GM23338 (cell line): ENCODE measurements around the gene PHF21A. TPM values are rescaled to one million over a fixed set of nuclear protein-coding genes. Genes with fewer than 3 reads are reported as not detected.

Source experiments
- ATAC-seq: fragments of 200-7000 bp; cut with Tn5 transposase; 3 replicates; pipeline ENCODE4 v1.9.1; 2020
- DNase-seq: peaks from one replicate; pipeline ENCODE4 v3.0.0-alpha.2; 2015; ENCODE audit warnings: low spot score
- H2AFZ ChIP-seq: fragments of 200-600 bp; sonication (generic); 2 replicates; pipeline ENCODE4 v1.8.0; 2016; ENCODE audit warnings: antibody characterized with exemption, mild to moderate bottlenecking, moderate library complexity
- H3F3A ChIP-seq: fragments of 200-600 bp; sonication (generic); replicated peaks from 2 replicates; pipeline ENCODE4 v1.8.0; 2017; ENCODE audit warnings: antibody characterized with exemption, mixed run types, low read depth
- H3K27ac ChIP-seq: fragments of 200-600 bp; sonication (generic); 2 replicates; pipeline ENCODE4 v1.6.1; 2016; ENCODE audit warnings: low read depth
- H3K27me3 ChIP-seq: fragments of 200-600 bp; sonication (generic); 2 replicates; pipeline ENCODE4 v1.8.0; 2016; ENCODE audit warnings: mild to moderate bottlenecking, mixed run types, moderate library complexity; ENCODE audit not compliant: insufficient read depth
- H3K36me3 ChIP-seq: fragments of 200-600 bp; sonication (generic); 2 replicates; pipeline ENCODE4 v1.8.0; 2016; ENCODE audit warnings: mild to moderate bottlenecking; ENCODE audit not compliant: insufficient read depth
- H3K4me1 ChIP-seq: fragments of 200-600 bp; sonication (generic); 2 replicates; pipeline ENCODE4 v1.8.0; 2016; ENCODE audit warnings: mild to moderate bottlenecking, moderate library complexity; ENCODE audit not compliant: insufficient read depth
- H3K4me2 ChIP-seq: fragments of 200-600 bp; sonication (generic); 2 replicates; pipeline ENCODE4 v1.7.1; 2017; ENCODE audit warnings: mixed run types
- H3K4me3 ChIP-seq: fragments of 200-600 bp; sonication (generic); 2 replicates; pipeline ENCODE4 v1.6.1; 2016; ENCODE audit warnings: mixed run types
- H3K79me2 ChIP-seq: fragments of 200-600 bp; sonication (generic); replicated peaks from 2 replicates; pipeline ENCODE4 v1.8.0; 2017; ENCODE audit warnings: mild to moderate bottlenecking; ENCODE audit not compliant: insufficient read depth
- H3K9me2 ChIP-seq: fragments of 200-600 bp; sonication (generic); 2 replicates; pipeline ENCODE4 v1.8.0; 2017; ENCODE audit not compliant: insufficient read depth
- H4K20me1 ChIP-seq: fragments of 200-600 bp; sonication (generic); replicated peaks from 2 replicates; pipeline ENCODE4 v1.8.0; 2017; ENCODE audit warnings: mild to moderate bottlenecking; ENCODE audit not compliant: insufficient read depth
- H3K27ac Mint-ChIP-seq: 2 replicates; pipeline ENCODE4 v1.8.0; 2020; ENCODE audit warnings: inconsistent platforms, mild to moderate bottlenecking, moderate library complexity, mixed read lengths
- H3K27me3 Mint-ChIP-seq: 3 replicates; pipeline ENCODE4 v1.8.0; 2022; ENCODE audit warnings: low read depth, mild to moderate bottlenecking, moderate library complexity, mixed read lengths, inconsistent platforms; ENCODE audit not compliant: insufficient read depth, poor library complexity
- H3K36me3 Mint-ChIP-seq: 3 replicates; pipeline ENCODE4 v1.8.0; 2021; ENCODE audit warnings: low read depth, mild to moderate bottlenecking, inconsistent platforms, moderate library complexity, mixed read lengths
- H3K4me1 Mint-ChIP-seq: 3 replicates; pipeline ENCODE4 v1.8.0; 2020; ENCODE audit warnings: mild to moderate bottlenecking, inconsistent platforms, mixed read lengths
- H3K4me3 Mint-ChIP-seq: 3 replicates; pipeline ENCODE4 v1.8.0; 2021; ENCODE audit warnings: moderate library complexity, mild to moderate bottlenecking, inconsistent platforms, mixed read lengths
- H3K9me3 Mint-ChIP-seq: 3 replicates; pipeline ENCODE4 v1.8.0; 2020; ENCODE audit warnings: moderate library complexity, mild to moderate bottlenecking, inconsistent platforms, mixed read lengths
- CTCF ChIP-seq, 2 experiments: fragments of 200-600 bp in 1 of 2; sonication (generic) in 1 of 2; conservative IDR thresholded peaks; 2 replicates each; pipeline versions ENCODE4 v1.5.1 to v1.6.1; 2016 to 2017; ENCODE audit warnings: antibody characterized with exemption in 2 of 2, low read depth in 2 of 2, mild to moderate bottlenecking in 2 of 2, moderate library complexity in 1 of 2
- EZH2 ChIP-seq: fragments of 200-600 bp; sonication (generic); IDR thresholded peaks from one replicate; pipeline ENCODE4 v1.8.0; 2017; ENCODE audit warnings: antibody characterized with exemption, mild to moderate bottlenecking, low read depth; ENCODE audit not compliant: unreplicated experiment
- EZH2phosphoT487 ChIP-seq: fragments of 200-600 bp; sonication (generic); IDR thresholded peaks from one replicate; pipeline ENCODE4 v1.8.1; 2018; ENCODE audit warnings: antibody characterized with exemption; ENCODE audit not compliant: unreplicated experiment
- NANOG ChIP-seq: IDR thresholded peaks from 2 replicates; pipeline ENCODE4 v1.6.1; 2016; ENCODE audit warnings: antibody characterized with exemption, borderline replicate concordance
- POLR2AphosphoS5 ChIP-seq: IDR thresholded peaks from 2 replicates; pipeline ENCODE4 v1.6.1; 2016; ENCODE audit warnings: antibody characterized with exemption, low read depth
- STAT1 ChIP-seq: IDR thresholded peaks from one replicate; pipeline ENCODE4 v1.6.1; 2016; ENCODE audit warnings: antibody characterized with exemption; ENCODE audit not compliant: unreplicated experiment
- ZNF114 ChIP-seq: fragments of 250-450 bp; sonication (Bioruptor Pico); IDR thresholded peaks from 2 replicates; pipeline ENCODE4 v1.5.0; 2020; ENCODE audit warnings: mild to moderate bottlenecking, moderate library complexity
- ZNF331 ChIP-seq: fragments of 250-450 bp; sonication (Bioruptor Pico); IDR thresholded peaks from 2 replicates; pipeline ENCODE4 v1.5.0; 2020; ENCODE audit warnings: low read depth, mild to moderate bottlenecking, moderate library complexity
- polyA plus RNA-seq: library from polyadenylated mRNA; unstranded; fragments of >200 nt; fragmentation: Nextera tagmentation; extraction: Ambion mirVana; gene quantifications from 2 replicates; pipeline ENCODE4 v1.2.1, GENCODE V29; 2016
- total RNA-seq: library from RNA; depleted of rRNA; stranded (reverse); fragments of >200 nt; shearing (Covaris generic); gene quantifications from 2 replicates; pipeline ENCODE4 v1.2.3, GENCODE V29; 2014
- TF ChIP-seq, protein P1 (sequence below): fragments of 250-450 bp; sonication (Bioruptor Pico); IDR thresholded peaks from 2 replicates; pipeline ENCODE4 v1.5.0; 2020; ENCODE audit warnings: mild to moderate bottlenecking, moderate library complexity
- TF ChIP-seq, protein P2 (sequence below): IDR thresholded peaks from 2 replicates; pipeline ENCODE4 v1.6.1; 2016; ENCODE audit warnings: antibody characterized with exemption
- TF ChIP-seq, protein P3 (sequence below): IDR thresholded peaks from one replicate; pipeline ENCODE4 v1.6.1; 2018; ENCODE audit warnings: antibody characterized with exemption; ENCODE audit not compliant: unreplicated experiment

The PHF21A gene
- total and polyA plus RNA-seq, 2 experiments from 2014 or later, result 21.7 to 23.6 TPM

GRCh38 chr11:46118702-46119351 is 2.4 kb downstream of the PHF21A start:
- Histone ChIP-seq H3K4me1 (peaks cover 18% of the 10 kb centered on the region), H4K20me1 (no peaks in the 10 kb centered on the region), H3K27me3 (no peaks in the 10 kb centered on the region), H3K4me2 (peak overlapping the region; percentile 79), H3K27ac (peak overlapping the region; percentile 33), H3F3A (0 out of 2 replicates have a peak, but pooled peaks cover 3% of the 10 kb centered on the region), H3K79me2 (peaks cover 57% of the 10 kb centered on the region), H3K36me3 (no peaks in the 10 kb centered on the region), H2AFZ (no peak overlapping the region), H3K4me3 (peak overlapping the region; percentile 78), H3K9me2 (no peaks in the 10 kb centered on the region)
- no peaks in the 10 kb centered on the region; the same call in 2 of the 3 replicates for H3K9me3 Mint-ChIP-seq
- H3K27ac Mint-ChIP-seq, result peak overlapping the region; percentile 93
- no peak for ATAC-seq
- DNase-seq, result no peak
- no peak for TF ChIP-seq ZNF331 (CRISPR knock-in tag)
- TF ChIP-seq POLR2AphosphoS5, result no peak
- TF ChIP-seq, protein P1, sequence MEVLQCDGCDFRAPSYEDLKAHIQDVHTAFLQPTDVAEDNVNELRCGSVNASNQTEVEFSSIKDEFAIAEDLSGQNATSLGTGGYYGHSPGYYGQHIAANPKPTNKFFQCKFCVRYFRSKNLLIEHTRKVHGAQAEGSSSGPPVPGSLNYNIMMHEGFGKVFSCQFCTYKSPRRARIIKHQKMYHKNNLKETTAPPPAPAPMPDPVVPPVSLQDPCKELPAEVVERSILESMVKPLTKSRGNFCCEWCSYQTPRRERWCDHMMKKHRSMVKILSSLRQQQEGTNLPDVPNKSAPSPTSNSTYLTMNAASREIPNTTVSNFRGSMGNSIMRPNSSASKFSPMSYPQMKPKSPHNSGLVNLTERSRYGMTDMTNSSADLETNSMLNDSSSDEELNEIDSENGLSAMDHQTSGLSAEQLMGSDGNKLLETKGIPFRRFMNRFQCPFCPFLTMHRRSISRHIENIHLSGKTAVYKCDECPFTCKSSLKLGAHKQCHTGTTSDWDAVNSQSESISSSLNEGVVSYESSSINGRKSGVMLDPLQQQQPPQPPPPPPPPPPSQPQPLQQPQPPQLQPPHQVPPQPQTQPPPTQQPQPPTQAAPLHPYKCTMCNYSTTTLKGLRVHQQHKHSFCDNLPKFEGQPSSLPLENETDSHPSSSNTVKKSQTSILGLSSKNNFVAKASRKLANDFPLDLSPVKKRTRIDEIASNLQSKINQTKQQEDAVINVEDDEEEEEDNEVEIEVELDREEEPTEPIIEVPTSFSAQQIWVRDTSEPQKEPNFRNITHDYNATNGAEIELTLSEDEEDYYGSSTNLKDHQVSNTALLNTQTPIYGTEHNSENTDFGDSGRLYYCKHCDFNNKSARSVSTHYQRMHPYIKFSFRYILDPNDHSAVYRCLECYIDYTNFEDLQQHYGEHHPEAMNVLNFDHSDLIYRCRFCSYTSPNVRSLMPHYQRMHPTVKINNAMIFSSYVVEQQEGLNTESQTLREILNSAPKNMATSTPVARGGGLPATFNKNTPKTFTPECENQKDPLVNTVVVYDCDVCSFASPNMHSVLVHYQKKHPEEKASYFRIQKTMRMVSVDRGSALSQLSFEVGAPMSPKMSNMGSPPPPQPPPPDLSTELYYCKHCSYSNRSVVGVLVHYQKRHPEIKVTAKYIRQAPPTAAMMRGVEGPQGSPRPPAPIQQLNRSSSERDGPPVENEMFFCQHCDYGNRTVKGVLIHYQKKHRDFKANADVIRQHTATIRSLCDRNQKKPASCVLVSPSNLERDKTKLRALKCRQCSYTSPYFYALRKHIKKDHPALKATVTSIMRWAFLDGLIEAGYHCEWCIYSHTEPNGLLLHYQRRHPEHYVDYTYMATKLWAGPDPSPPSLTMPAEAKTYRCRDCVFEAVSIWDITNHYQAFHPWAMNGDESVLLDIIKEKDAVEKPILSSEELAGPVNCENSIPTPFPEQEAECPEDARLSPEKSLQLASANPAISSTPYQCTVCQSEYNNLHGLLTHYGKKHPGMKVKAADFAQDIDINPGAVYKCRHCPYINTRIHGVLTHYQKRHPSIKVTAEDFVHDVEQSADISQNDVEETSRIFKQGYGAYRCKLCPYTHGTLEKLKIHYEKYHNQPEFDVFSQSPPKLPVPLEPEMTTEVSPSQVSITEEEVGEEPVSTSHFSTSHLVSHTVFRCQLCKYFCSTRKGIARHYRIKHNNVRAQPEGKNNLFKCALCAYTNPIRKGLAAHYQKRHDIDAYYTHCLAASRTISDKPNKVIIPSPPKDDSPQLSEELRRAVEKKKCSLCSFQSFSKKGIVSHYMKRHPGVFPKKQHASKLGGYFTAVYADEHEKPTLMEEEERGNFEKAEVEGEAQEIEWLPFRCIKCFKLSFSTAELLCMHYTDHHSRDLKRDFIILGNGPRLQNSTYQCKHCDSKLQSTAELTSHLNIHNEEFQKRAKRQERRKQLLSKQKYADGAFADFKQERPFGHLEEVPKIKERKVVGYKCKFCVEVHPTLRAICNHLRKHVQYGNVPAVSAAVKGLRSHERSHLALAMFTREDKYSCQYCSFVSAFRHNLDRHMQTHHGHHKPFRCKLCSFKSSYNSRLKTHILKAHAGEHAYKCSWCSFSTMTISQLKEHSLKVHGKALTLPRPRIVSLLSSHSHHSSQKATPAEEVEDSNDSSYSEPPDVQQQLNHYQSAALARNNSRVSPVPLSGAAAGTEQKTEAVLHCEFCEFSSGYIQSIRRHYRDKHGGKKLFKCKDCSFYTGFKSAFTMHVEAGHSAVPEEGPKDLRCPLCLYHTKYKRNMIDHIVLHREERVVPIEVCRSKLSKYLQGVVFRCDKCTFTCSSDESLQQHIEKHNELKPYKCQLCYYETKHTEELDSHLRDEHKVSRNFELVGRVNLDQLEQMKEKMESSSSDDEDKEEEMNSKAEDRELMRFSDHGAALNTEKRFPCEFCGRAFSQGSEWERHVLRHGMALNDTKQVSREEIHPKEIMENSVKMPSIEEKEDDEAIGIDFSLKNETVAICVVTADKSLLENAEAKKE (CRISPR knock-in tag), result no peak
- TF ChIP-seq ZNF114 (CRISPR knock-in tag), result no peak
- TF ChIP-seq EZH2, result no peak
- TF ChIP-seq CTCF (conservative IDR thresholded peaks at IDR 0.05; ENCODE audit: low read depth in 2 of 2), result no peak
- no peak for TF ChIP-seq EZH2phosphoT487
- no peak for TF ChIP-seq NANOG
- TF ChIP-seq, protein P2, sequence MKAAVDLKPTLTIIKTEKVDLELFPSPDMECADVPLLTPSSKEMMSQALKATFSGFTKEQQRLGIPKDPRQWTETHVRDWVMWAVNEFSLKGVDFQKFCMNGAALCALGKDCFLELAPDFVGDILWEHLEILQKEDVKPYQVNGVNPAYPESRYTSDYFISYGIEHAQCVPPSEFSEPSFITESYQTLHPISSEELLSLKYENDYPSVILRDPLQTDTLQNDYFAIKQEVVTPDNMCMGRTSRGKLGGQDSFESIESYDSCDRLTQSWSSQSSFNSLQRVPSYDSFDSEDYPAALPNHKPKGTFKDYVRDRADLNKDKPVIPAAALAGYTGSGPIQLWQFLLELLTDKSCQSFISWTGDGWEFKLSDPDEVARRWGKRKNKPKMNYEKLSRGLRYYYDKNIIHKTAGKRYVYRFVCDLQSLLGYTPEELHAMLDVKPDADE, result no peak
- no peak for TF ChIP-seq STAT1
- TF ChIP-seq, protein P3, sequence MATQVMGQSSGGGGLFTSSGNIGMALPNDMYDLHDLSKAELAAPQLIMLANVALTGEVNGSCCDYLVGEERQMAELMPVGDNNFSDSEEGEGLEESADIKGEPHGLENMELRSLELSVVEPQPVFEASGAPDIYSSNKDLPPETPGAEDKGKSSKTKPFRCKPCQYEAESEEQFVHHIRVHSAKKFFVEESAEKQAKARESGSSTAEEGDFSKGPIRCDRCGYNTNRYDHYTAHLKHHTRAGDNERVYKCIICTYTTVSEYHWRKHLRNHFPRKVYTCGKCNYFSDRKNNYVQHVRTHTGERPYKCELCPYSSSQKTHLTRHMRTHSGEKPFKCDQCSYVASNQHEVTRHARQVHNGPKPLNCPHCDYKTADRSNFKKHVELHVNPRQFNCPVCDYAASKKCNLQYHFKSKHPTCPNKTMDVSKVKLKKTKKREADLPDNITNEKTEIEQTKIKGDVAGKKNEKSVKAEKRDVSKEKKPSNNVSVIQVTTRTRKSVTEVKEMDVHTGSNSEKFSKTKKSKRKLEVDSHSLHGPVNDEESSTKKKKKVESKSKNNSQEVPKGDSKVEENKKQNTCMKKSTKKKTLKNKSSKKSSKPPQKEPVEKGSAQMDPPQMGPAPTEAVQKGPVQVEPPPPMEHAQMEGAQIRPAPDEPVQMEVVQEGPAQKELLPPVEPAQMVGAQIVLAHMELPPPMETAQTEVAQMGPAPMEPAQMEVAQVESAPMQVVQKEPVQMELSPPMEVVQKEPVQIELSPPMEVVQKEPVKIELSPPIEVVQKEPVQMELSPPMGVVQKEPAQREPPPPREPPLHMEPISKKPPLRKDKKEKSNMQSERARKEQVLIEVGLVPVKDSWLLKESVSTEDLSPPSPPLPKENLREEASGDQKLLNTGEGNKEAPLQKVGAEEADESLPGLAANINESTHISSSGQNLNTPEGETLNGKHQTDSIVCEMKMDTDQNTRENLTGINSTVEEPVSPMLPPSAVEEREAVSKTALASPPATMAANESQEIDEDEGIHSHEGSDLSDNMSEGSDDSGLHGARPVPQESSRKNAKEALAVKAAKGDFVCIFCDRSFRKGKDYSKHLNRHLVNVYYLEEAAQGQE, result no peak
- H3K36me3 Mint-ChIP-seq, result no peaks in the 10 kb centered on the region
- H3K27me3 Mint-ChIP-seq, result peaks cover 11% of the 10 kb centered on the region
- H3K4me3 Mint-ChIP-seq, result peak overlapping the region; percentile 92
- peaks cover 34% of the 10 kb centered on the region; the same call in 2 of the 3 replicates for H3K4me1 Mint-ChIP-seq
